Right ventricle myocardium superior (tissue), 1 donor: ENCODE results near the gene LMF1. TPM values are rescaled to one million over a fixed set of nuclear protein-coding genes. Genes with fewer than 3 reads are reported as not detected.
"Not testable (repeated sequence)": the region's sequence is repeated elsewhere in the genome, so short reads cannot be mapped to it uniquely, and the experiment has no call there.

ENCODE experiments used
- ATAC-seq: fragments of 200-7000 bp; cut with Tn5 transposase; one replicate; pipeline ENCODE4 v1.9.1; 2020; ENCODE audit warnings: mild to moderate bottlenecking; ENCODE audit not compliant: poor library complexity
- DNase-seq: peaks from one replicate; pipeline ENCODE4 v3.0.0-alpha.2; 2020
- intact Hi-C: fragments of 100-400 bp; cut with DNase I; formaldehyde crosslinking; loops from one replicate; pipeline ENCODE4 v1.11.2; 2022
- total RNA-seq: library from RNA; stranded (reverse); fragmentation: NEBNext Ultra II Directional; extraction: Animal tissue kit (Norgen Biotek cat#: 25700); gene quantifications from one replicate; pipeline ENCODE4 v1.2.1, GENCODE V29; 2021
- donor health status: DM: no; HTN: yes; CAD: no; lungs with severe emphysema.

Gene LMF1
- total RNA-seq, 1 donor from 2014 or later: 5.6 TPM

DNA sequence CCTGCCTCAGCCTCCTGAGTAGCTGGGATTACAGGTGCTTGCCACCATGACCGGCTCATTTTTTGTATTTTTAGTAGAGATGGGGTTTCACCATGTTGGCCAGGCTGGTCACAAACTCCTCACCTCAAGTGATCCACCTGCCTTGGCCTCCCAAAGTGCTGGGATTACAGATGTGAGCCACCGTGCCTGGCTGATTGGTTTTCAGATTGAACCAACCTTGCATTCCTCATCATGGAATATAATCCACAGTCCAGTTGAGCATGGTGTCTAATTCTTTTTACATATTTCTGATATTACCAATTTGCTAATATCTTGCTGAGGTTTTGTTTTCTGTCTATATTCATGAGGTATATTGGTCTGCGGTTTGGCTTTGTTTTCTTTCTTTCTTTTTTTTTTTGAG, 134.0 kb downstream of the LMF1 start:
- DNase-seq, ATAC-seq, intact Hi-C loops: not testable (repeated sequence)

DNA sequence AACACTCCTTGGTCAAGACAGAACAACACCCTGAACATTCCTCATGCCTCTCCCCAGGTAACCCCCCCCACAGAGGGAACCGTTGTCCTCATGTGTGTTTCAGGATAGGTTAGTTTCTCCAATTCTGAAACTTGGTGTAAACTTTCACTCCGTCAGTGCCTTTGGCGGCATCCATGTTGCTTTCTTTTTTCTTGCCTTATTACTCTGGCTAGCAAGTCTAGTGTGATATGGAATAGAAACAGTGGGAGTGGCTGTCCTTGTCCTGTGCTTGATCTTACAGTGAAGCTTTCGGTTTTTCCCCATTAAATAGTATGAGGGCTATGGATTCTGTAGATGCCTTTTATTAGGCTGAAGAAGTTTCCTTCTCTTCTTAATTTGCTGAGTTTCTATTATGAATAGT, 134.6 kb downstream of the LMF1 start:
- DNase-seq (no peak), ATAC-seq (no peak)
- intact Hi-C loops: no loop called here

DNA sequence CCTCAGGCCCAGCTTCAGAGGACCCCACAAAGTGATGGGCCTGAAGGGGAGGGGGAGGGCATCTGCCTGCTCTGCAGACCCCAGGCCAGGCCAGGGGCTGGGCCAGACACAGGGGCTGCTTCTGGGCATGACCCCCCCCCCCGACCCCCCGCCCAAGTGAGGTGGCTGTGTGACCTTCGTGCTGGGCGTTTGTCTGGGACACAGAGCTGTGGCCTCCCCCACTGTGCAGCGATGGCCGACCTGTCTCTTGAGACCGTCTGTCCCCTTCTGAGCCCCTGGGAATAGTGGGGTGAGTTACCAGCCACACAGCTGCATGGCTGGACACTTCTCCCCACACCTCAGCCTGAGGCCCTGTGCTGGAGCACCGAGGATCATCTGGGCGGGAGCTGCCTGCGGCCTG, 135.4 kb downstream of the LMF1 start:
- DNase-seq: no peak
- intact Hi-C loops: no loop called here
- no peak for ATAC-seq

DNA sequence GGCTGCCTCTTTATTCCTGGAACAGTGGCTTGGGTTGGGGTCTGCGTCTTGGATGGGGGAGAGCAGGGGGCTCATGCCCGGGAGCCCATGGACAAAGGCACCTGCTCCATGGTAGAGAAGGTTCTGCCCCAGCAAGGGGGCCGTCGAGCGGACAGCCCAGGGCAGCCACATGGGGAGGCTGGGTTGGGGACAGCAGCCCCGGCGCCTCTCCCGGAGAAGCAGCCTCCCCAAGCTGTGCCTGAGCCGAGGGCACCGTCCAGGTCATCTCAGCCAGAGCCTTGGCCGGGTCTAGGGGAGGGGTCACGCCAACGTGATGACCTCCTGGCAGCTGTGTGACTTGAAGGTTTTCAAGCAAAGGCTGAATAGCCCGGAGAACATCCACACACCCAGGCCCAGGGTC, 137.4 kb downstream of the LMF1 start:
- DNase-seq: no peak
- intact Hi-C loops: no loop called here
- ATAC-seq: no peak

DNA sequence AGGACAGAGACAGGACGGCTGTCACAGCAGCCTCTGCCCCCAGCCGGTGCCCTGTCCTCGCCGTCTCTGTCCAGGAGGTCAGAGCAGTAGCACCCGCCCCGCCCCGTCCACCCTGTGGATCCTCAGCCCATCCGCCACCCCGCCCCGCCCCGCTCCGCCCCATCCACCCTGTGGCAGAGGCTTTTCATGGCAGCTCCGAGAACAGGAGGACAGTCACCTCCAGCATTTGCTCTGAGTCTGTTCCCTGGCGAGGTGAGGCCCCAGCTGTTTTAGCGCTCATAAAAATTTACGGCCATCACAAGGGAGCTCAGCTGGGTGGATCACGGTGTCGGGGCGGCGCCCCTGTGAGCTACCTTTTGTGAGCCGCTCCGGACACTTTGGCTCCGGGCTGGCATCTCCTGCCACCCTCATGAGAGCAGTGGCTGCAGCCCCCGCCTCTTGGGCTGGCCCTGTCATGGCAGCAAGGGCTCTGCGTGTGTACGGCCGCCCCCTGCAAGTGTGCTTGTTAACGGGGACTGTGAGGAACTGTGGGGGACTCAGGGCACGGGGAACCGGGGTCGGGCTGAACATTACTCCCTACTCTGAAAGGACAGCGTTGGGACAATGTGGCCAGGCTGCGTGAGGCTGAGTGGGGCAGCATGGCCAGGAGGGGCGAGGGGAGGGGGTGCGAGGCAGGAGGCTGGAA, 138.0 kb downstream of the LMF1 start:
- intact Hi-C loops: no loop called here
- ATAC-seq (no peak), DNase-seq (no peak)

DNA sequence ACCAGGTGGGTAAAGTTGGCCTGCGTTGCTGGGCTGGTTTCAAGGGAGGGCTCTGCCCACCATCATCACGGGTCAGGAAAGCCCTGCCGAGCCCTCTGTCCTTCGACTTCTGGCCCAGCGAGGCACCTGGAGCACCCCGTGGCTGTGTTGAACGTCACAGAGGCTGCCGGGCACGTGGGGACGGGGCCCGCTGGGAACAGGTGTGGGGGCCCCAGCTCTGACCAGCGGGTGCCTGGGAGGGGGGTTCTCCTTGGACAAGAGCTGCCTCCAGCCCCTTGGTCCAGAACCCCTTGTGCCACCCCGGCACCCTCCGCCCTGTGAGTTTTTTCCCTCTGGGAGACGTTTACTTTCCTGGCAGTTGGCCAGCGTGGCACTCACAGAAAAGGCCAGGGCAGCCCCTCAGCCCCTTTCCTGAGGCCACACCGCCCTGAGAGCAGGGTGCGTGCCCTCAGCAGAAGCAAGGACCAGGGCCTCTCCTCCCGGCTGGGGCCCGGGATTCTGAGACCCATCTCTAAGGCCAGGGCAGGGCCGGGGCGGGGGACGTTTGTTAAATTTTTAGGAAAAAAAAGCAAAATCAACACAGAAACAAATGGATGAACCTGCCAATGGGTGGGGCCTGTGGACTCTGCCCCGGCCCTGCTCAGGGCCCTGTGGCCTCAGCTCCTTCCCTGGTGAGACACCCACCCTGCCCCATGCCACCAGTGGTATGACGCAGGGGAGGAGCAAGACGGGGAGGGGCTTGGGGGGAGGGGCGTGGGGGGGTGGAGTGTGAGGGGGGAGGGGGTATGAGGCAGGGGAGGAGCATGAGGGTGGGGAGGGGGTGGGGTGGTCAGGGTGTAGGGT, 139.0 kb downstream of the LMF1 start:
- ATAC-seq (no peak), DNase-seq (no peak)
- intact Hi-C loops: no loop called here

DNA sequence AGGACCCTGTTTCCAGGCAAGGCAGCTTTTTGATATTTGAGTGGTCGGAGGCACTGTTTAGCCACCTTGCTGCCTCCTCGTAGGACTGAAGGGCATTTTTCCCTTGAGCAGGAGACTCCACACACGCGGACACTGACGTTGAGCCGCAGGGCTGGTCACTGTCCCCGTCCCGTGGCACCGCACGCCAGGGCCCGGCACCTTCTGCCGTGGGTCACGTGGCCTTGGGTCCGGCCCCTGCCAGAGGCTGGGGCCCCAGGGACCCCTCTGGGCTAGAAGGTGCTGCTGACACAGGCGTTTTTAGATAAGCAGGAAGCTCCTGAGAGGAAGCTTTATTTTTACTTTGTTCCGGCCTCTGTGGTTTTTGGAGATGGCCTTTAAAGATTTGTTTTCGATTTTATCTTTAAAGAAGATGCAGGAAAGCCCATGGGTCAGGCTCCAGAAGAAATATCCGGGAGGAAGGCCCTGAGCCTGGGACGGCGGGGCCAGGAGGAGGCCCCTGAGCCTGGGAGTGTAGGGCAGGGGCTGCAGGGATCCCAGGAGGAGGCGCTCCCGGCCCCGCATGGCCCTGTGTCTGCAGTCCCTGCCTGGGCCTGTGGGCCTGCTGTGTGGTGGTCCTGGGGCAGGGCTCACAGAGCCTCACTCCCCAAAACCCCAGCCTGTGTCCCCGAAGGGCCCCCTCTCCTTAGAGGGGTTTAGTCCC, 139.8 kb downstream of the LMF1 start:
- ATAC-seq (no peak), DNase-seq (no peak)
- intact Hi-C loops: no loop called here

DNA sequence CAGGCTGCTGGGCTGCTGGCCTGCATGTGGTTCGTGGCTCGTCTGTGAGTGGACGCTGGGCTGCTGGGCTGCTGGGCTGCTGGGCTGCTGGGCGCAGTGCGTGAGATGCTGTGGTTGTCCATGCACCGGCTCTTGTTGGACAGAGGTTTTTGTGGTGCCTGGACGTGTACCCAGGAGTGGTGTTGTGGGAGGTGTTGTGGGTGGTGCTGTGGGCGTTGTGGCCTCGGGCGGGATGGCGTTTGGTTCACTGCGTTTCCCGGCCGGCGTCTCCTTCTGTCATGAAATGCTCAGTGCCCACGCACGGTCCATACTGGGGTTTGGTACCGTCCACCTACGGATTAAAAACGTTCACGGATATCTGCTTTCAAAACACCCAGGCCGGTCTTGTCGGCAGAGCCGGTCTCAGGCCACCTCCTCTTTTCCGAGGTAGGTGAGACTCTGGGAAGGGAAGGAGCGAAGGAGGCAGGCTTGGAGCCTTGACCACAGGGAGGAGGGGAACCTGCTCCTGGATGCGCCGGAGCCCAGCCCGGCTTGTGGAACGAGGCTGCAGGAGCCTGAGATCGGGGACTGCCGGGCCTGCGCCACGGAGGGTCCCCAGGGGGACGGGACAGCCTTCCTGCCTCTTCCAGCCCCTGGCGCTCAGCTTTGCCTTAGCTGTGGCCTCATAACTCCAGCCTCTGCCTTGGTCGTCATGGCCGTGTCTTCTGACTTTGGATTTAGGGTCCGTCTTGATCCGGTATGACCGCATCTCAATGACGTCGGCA, 140.5 kb downstream of the LMF1 start:
- intact Hi-C loops: no loop called here
- no peak for ATAC-seq
- DNase-seq: no peak

DNA sequence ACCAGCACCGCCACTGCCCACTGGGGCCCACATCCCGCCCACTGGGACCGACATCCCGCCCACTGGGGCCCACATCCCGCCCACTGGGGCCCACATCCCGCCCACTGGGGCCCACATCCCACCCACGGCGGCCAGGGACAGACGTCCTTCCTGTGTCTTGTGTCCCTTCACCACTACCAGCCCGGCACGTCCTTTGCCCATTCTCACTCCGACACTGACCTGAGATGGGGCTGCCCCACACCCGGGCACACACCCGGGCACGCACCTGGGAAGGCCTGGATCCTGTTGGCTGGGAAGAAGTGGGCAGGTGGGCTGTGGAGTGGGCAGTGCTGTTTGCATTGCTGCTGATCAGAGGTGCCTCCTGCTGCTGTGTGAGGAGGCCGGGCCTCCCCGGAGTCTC, 141.9 kb downstream of the LMF1 start:
- ATAC-seq (no peak), DNase-seq (no peak)
- intact Hi-C loops: no loop called here

DNA sequence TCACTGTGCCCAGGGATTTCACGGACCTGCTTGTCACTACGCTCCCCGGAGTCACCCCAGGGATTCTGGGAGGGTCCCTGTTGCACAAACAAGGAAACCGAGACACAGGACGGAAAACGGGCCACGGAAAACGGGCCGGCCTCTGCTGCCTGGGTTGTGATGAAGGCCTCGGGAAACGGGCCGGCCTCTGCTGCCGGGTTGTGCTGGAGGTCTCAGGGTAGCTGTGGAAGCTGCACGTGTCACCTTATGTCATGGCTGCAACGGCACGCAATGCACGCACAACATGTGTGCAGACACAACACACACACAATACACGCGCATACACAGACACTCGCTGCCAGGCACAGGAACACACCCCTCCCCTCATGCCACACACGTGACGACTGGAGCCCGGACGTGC, 143.3 kb downstream of the LMF1 start:
- intact Hi-C loops: no loop called here
- DNase-seq (no peak), ATAC-seq (no peak)

DNA sequence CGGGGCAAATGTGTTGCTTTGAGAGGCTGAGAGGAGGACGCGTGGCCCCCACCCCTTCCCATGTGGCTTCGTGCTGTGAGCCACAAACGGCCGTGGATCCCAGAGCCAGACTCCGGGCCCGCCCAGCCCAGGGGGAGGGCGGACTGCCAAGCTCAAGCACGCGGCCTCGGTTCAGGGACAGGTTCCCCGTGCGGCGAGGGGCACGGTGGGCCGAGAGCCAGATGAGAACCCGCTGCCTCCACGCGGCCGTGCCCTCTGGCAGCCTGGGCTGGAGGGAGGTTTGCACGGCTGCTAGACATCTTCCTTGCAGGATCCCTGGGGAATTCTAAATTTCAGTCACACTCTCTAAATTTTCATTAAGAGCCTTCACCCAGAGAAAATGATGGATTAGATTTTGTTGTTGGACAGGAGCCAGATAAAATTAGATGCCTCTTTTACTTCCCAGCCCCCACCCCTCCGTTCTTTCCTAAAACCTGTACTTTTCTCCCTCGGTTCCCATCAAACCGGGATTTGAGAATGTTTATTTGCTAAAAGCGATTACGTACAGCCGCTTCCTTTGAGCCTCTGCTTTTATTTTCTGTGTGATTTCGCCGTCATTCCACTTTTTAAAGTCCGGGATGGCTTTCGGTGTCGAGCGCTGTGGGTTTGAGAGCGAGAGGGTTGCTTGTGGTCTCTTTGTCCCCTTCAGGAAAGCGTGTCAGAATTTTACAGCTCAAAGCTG, 145.3 kb downstream of the LMF1 start:
- ATAC-seq (no peak), DNase-seq (no peak)
- intact Hi-C loops: no loop called here

DNA sequence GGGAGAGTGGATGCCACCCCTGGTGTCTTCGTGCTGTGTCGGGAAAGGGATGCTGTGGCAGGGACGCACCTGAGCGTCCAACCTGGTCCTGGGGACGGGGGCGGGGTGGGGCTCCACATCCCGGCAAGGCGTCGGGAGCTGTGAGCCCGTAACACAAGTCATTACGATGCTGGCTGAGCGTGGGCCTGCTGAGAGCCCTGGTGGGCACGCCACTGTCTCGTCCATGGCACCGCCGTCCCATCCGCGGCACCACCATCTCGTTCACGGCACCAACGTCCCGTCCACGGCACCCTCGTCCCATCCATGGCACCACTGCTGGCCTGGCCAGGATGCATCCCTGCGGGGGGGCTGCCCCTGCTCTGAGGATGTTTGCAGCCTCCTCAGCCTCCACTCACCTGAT, 146.2 kb downstream of the LMF1 start:
- intact Hi-C loops: no loop called here
- ATAC-seq: no peak
- DNase-seq: no peak

DNA sequence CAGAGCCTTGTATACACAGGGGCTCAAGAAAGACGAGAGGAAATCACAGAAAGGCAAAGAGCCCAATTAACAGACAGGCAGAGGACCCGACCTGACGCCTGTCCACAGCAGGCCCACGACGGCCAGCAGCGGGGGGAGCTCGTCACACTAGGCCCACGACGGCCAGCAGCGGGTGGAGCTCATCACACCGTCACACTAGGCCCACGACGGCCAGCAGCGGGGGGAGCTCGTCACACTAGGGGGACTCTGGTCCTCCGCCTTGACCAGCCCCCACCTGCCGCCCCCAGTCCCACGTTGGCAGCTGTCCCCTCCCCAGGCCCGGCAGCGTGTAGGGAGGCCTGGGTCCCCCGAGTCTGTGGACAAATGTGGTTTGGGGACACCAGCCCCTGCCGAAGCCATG, 146.6 kb downstream of the LMF1 start:
- intact Hi-C loops: no loop called here
- no peak for DNase-seq
- ATAC-seq: no peak

DNA sequence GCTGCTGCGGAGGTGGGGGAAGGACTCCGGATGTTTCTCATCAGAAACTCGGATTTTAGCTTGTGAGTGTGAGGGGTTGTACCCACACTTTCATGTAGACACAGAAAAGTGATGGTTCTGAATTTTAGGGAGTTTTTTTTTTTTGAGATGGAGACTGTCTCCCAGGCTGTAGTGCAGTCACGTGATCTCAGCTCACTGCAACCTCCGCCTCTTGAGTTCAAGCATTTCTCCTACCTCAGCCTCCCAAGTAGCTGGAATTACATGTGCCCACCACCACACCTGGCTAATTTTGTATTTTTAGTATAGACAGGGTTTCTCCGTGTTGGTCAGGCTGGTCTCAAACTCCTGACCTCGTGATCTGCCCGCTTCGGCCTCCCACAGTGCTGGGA, 147.9 kb downstream of the LMF1 start:
- DNase-seq (no peak), ATAC-seq (no peak)
- intact Hi-C loops: no loop called here

DNA sequence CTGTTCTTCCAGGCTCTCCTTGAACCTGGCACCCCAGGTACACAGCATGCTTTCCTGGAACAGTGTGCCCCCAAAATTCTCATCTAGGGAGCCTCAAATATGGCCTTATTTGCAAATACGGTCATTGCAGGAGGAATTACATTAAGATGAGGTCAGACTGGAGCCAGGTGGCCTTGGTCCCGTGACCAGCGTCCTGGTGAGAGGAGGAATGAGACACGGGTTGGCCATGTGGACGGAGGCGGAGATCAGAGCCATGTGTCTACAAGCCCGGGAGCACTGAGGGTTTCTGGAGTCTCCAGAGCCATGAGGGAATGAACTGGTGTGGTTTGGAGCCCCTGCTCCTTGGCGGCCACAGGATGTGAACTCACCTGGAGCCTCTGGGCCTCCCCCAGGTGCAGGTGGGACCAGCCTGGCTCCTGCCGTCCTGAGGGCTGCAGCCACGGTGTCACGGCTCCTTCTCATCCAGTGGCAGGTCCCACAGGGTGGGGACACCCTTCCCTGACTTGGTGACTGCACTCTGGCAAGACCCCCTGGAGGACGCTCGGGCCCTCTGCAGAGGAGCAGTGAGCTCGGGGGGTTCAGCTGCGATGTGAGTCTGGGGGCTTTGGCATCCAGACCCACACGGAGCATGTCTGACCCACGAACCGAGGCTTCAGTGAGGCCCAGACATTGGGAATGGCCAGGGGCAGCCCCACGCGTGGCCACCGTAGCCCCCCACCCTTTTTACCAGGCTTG, 148.4 kb downstream of the LMF1 start:
- intact Hi-C loops: no loop called here

DNA sequence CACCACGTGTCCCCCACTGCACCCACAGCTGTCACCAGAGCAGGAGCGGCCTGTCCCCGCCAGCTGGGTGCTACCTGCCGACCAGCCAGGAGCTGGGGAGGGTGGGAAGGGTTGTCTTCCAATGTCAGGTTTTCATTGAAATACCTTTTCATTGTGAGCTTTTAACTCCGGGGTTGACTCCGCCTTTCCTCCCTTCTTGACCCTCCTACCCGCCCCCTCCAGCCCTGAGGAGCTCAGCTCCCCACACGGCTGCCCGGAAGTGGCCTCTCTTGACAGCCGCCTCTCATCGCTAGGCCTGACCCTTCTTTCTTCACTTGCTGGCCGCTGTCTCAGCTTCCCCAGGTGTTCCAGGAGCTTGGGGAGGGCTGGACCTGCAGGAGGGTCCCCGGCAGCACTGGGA, 149.0 kb downstream of the LMF1 start:
- intact Hi-C loops: no loop called here
- ATAC-seq (no peak), DNase-seq (no peak)

More for the DNA sequence above, 148.4 kb downstream of the LMF1 start:
- ATAC-seq (no peak), DNase-seq (no peak)

DNA sequence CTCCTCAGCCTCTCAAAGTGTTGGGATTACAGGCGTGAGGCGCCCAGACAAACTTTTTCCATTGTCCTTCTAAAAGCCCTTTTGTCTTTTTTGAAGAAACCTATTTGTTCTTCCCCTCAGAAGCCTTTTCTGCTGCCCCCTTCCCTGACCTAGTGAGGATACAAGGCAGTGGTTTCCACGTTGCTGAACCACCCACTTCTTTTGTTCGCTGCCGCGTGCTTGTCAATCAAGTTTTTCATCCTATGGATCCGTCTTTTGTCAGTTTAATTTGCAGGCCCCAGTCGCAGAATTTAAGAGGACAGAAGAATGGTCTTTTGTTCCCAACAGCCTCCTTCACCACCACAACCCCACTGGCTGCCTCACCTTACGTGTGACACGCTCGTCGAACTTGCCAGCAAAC, 150.0 kb downstream of the LMF1 start:
- DNase-seq: no peak
- no peak for ATAC-seq
- intact Hi-C loops: no loop called here

DNA sequence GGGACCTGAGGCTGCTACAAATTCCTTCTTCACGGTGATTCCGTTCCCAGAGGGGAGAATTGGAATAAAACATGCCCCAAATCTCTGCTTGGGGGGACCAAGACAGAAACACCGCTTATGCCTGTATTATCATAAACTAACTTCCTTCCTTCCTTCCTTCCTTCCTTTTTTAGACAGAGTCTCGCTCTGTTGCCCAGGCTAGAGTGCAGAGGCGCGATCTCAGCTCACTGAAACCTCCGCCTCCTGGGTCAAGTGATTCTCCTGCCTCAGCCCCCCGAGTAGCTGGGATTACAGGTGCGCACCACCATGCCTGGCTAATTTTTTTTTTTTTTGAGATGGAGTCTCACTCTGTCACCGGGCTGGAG, 150.8 kb downstream of the LMF1 start:
- ATAC-seq, intact Hi-C loops: not testable (repeated sequence)

More for the DNA sequence above, 150.8 kb downstream of the LMF1 start:
- DNase-seq: not testable (repeated sequence)
